ENCODE measurements around the gene TIMM21.
A peak's percentile ranks its signal among the peaks of the same experiment; 100 is the strongest.

Gene TIMM21

DNA sequence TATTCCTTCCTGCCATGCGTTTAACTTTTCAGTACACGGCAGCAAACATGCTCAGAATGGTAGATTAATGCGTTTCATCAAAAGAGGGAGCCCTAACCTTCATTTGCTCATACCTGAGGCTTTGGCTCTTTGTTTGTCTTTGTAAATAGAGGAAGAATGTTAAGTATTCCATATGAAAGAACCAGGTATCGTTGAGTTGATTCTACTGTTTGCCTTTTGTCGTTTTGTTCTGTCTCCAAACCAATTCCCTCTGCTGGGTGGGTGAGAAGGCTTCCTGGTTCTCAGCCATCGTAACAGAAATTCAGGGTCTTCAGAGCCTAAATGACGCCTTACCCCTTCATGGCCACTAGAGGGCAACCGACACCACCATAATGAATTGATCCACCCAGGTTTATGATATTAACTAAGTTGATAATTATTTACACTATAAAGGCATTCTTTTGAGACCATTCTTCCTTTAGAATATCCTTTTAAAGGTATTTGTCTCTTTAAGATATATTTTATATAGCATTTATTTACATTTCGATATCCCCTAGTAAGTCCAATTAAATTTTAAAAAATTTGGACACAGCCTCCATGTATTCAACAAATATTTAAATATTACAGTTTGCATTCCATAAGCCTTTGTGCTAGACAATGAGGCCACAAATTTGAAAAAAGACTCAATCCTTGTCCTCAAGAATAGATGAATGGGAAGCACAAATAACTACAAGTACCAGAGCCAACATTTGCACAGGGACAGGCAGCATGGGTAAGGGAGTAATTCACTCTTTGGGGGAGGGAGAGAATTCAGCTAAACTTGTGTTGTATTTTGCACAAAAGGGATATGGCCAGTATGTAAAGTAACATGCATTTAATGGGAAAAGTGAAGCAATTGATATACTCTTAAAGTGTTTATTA lies 48.1 kb downstream of the TIMM21 start:
- DNase-seq: peak; percentile 35 to 52

DNA sequence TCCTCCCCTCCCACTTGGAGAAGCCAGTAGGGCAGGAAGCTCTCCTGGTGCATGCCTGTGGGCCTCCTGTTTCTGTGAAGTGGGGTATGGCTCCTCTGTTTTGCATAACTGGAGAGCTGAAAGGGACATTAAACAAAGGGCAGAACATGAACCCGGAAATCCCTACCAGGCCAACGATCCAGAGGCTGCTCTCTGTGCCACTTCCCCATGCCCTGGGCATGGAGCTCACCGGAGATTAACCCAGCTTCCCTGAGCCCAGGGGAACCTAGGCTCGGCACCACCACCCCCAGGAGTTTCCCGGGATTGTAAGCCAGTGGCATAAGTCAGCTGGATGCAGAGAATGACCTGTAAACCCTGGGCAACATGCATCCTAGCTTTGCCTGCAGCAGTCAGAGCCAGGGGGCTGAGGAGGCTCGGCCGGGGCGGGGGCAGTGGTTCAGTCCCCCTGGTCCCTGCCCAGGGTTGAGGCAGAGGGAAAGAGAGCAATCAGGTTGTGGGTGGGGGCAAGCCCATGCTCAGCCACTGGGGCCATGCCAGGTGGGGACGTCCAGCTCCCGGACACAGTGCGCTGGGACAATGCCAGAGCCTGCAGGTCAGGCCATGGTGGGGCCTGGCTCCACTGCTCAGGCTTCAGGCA lies 49.5 kb downstream of the TIMM21 start:
- DNase-seq: no peak

DNA sequence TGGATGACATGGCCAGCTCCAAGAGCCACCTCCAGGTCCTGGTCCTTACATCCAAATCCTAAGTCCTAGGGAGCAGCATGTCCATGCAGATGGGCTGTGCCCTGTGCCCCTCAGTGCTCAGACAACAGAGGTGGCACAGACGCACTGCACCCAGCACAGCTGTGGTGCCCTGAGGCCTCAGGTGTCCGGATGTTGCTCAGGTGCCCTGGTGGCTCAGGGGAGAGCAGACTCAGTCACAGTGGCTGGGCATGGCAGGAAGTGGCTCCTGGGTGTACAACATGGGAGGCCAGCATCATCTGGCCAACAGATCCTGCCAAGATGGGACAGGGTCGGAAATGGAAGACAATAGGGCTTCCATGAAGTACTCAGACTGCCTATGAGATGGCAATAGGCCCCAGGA lies 50.1 kb downstream of the TIMM21 start:
- DNase-seq: no peak

DNA sequence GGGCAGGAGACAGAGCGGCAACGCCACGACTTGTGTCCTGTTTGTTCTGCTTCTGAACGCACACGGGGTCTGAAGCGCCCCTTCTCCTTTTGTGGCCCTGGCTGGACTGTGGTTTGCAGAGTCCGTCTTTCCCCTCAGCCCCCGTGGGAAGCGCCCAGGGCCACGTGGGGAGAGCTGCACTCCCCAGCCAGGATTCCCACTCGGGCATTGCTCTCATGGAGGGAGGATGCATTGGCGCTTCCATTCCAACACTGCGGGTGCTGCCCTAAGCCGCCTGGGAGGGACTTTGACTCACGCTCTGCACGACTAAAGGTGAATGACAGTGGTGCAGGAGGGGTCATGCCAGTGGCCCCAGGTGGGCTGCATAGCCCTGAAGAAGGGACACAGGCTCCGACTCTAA lies 52.5 kb downstream of the TIMM21 start:
- DNase-seq: no peak

DNA sequence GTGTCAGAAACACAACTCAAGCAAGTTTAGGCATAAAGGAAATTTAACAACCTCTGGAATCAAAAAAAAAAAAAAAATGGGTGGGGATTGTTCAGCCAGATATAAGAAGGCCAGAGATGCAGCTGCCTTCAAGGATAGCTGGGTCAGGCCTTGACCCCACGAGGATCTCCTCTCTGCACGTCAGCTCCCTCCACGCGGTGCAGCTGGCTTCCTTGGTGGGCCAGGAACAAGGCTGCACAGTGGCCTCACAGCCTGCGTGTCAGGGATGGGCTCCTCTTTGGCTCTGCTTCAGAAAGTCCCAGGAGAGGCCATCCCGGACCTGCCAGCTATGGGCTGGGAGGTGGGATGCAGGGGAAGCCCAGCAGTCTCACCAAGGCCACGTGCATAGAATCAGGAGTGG lies 55.5 kb downstream of the TIMM21 start:
- no peak for DNase-seq

DNA sequence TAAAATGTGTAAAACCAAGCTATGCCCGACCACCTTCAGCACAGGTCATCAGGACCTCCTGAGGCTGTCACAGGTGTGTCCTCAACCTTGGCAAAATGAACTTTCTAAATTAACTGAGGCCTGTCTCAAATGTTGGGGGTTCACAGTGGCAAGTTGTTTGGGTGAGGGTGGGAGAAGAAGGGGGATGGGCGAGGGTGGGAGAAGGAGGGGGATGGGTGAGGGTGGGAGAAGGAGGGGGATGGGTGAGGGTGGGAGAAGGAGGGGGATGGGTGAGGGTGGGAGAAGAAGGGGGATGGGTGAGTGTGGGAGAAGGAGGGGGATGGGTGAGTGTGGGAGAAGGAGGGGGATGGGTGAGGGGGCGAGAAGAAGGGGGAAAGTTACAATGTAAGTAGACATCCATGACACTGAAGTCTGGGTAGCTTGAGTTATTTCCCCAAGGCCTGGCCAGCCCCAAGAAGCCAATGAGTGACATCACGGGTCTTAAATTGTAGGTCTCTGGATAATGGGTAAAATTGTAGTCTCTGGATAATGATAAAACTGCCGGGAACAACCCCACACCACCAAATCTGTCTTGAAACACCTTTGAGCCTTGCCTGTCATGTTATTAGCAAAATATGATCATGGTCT lies 56.3 kb downstream of the TIMM21 start:
- DNase-seq: peak in 1 of 2 donors; percentile 9
